Endothelial cell of umbilical vein (primary cell): ENCODE measurements around the gene ALOX5AP. TPM values are rescaled to one million over a fixed set of nuclear protein-coding genes. Genes with fewer than 3 reads are reported as not detected.

Source experiments
- BruUV-seq: library from RNA; stranded (reverse); fragments of 400-500 nt; replicated peaks from 2 replicates; lab custom pipeline; 2021; lab: Mats Ljungman, UMichigan
- CTCF ChIA-PET: fragments of 300-600, 350-600 bp; sonication (Branson Sonifier 250); formaldehyde crosslinking; loops from one replicate; lab custom pipeline; 2021; ENCODE audit warnings: antibody characterized with exemption, inconsistent platforms; lab: Charles Lee
- POLR2A ChIA-PET: fragments of 300-600, 350-600 bp; sonication (Branson Sonifier 250); formaldehyde crosslinking; loops from one replicate; lab custom pipeline; 2021; ENCODE audit warnings: antibody characterized with exemption, inconsistent platforms; lab: Charles Lee
- DNase-seq: peaks from one replicate; pipeline ENCODE4 v3.0.0-alpha.2; 2011; ENCODE audit warnings: low read depth, low spot score
- FAIRE-seq: peaks from 2 replicates; lab custom pipeline; 2011; peaks lifted over from hg19 to GRCh38; lab: Jason Lieb, UNC
- H2AFZ ChIP-seq: 2 replicates; pipeline ENCODE4 v1.6.0; 2012; ENCODE audit warnings: low read depth, low read length, control low read depth, inconsistent platforms
- H3K27ac ChIP-seq: 2 replicates; pipeline ENCODE4 v1.5.1; 2011; ENCODE audit warnings: low read depth, mild to moderate bottlenecking, control low read depth, low read length, moderate library complexity; ENCODE audit not compliant: insufficient read depth
- H3K27me3 ChIP-seq, 2 experiments: 2 replicates each; pipeline versions ENCODE4 v1.6.0 to v1.6.1; 2011; ENCODE audit warnings: low read length in 2 of 2, mixed read lengths in 1 of 2; ENCODE audit not compliant: control insufficient read depth in 2 of 2, insufficient read depth in 2 of 2
- H3K36me3 ChIP-seq, 2 experiments: 2 replicates in 1 of 2; 3 replicates in 1 of 2; pipeline ENCODE4 v1.5.1; 2011; ENCODE audit warnings: low read length in 2 of 2, mild to moderate bottlenecking in 1 of 2, moderate library complexity in 1 of 2; ENCODE audit not compliant: control insufficient read depth in 2 of 2, insufficient read depth in 2 of 2; ENCODE audit errors: extremely low read depth in 1 of 2
- H3K4me1 ChIP-seq: 3 replicates; pipeline ENCODE4 v1.5.1; 2011; ENCODE audit warnings: mild to moderate bottlenecking, low read length; ENCODE audit not compliant: control insufficient read depth, insufficient read depth; ENCODE audit errors: extremely low read depth
- H3K4me2 ChIP-seq: 2 replicates; pipeline ENCODE4 v1.6.1; 2011; ENCODE audit warnings: low read length, control low read depth, mixed read lengths; ENCODE audit not compliant: insufficient read depth
- H3K4me3 ChIP-seq, 3 experiments: fragments of 200-600 bp in 1 of 3; sonication (generic), shearing (Covaris generic) in 1 of 3; replicated peaks in 1 of 3; 2 replicates each; pipeline ENCODE4 v1.5.1; 2011 to 2016; ENCODE audit warnings: control low read depth in 3 of 3, low read length in 3 of 3, mild to moderate bottlenecking in 2 of 3, inconsistent platforms in 1 of 3, low read depth in 1 of 3, moderate library complexity in 1 of 3; ENCODE audit not compliant: insufficient read depth in 1 of 3
- H3K79me2 ChIP-seq: 2 replicates; pipeline ENCODE4 v1.6.0; 2012; ENCODE audit warnings: low read length, inconsistent platforms; ENCODE audit not compliant: control insufficient read depth, insufficient read depth
- H3K9ac ChIP-seq: replicated peaks from 2 replicates; pipeline ENCODE3; 2011; ENCODE audit warnings: low read length, control low read depth; ENCODE audit not compliant: insufficient read depth; ENCODE audit errors: extremely low read depth
- H3K9me1 ChIP-seq: replicated peaks from 3 replicates; pipeline ENCODE4 v1.6.0; 2011; ENCODE audit warnings: mild to moderate bottlenecking, low read length; ENCODE audit not compliant: control insufficient read depth, insufficient read depth; ENCODE audit errors: extremely low read depth
- H3K9me3 ChIP-seq: replicated peaks from 2 replicates; pipeline ENCODE4 v1.5.1; 2012; ENCODE audit warnings: low read length, inconsistent platforms; ENCODE audit not compliant: control insufficient read depth, insufficient read depth
- H4K20me1 ChIP-seq: replicated peaks from 2 replicates; pipeline ENCODE3; 2011; ENCODE audit warnings: mild to moderate bottlenecking, low read length; ENCODE audit not compliant: control insufficient read depth, insufficient read depth; ENCODE audit errors: extremely low read depth
- EZH2 ChIP-seq: IDR thresholded peaks from 2 replicates; pipeline ENCODE4 v1.6.1; 2012; ENCODE audit warnings: borderline replicate concordance, low read depth, mild to moderate bottlenecking, moderate library complexity, low read length, inconsistent platforms; ENCODE audit not compliant: severe bottlenecking
- FOS ChIP-seq: IDR thresholded peaks from 2 replicates; pipeline ENCODE4 v1.6.1; 2011; ENCODE audit warnings: mild to moderate bottlenecking, low read length, moderate library complexity, borderline replicate concordance; ENCODE audit not compliant: insufficient read depth
- GATA2 ChIP-seq: IDR thresholded peaks from 2 replicates; pipeline ENCODE4 v1.7.0; 2011; ENCODE audit warnings: low read depth, mild to moderate bottlenecking, moderate library complexity, mixed read lengths, low read length; ENCODE audit not compliant: insufficient read length, insufficient read depth
- JUN ChIP-seq: IDR thresholded peaks from 2 replicates; pipeline ENCODE4 v1.6.1; 2011; ENCODE audit warnings: borderline replicate concordance, low read depth; ENCODE audit not compliant: insufficient read length, insufficient read depth
- MYC ChIP-seq: IDR thresholded peaks from one replicate; pipeline ENCODE4 v1.6.1; 2011; ENCODE audit warnings: mild to moderate bottlenecking, low read depth, low read length
- POLR2A ChIP-seq: IDR thresholded peaks from 2 replicates; pipeline ENCODE4 v1.6.1; 2012; ENCODE audit warnings: low read depth, mild to moderate bottlenecking, control low read depth, low read length
- POLR2AphosphoS5 ChIP-seq: IDR thresholded peaks from 2 replicates; pipeline ENCODE4 v1.6.1; 2012; ENCODE audit warnings: low read depth, mild to moderate bottlenecking, control low read depth, low read length, moderate library complexity; ENCODE audit not compliant: insufficient read depth
- dilution Hi-C: fragments of 300-500 bp; cut with MboI; formaldehyde crosslinking; loops from one replicate; pipeline ENCODE4 v1.15.0; 2019; ENCODE audit warnings: low sequenced_read_pairs; ENCODE audit not compliant: extremely low pct_ligation_motif_present
- intact Hi-C: fragments of 100-400 bp; cut with micrococcal nuclease; formaldehyde crosslinking; loops from one replicate; pipeline ENCODE4 v1.10.0; 2022
- polyA plus RNA-seq, 4 experiments: library from polyadenylated mRNA; depleted of rRNA in 3 of 4; stranded (reverse) in 3 of 4; unstranded in 1 of 4; fragments of >200 nt; gene quantifications; 2 replicates each; pipeline versions ENCODE4 v1.2.1 to v1.2.3, GENCODE V29; 2011 to 2012; ENCODE audit warnings: missing spikeins in 1 of 4
- total RNA-seq: library from RNA; stranded (reverse); gene quantifications from 2 replicates; pipeline ENCODE4 v1.2.3, GENCODE V29; 2021
- TF ChIP-seq, protein P1 (sequence below): IDR thresholded peaks from 2 replicates; pipeline ENCODE4 v1.6.1; 2011; ENCODE audit not compliant: insufficient read depth, insufficient read length
- TF ChIP-seq, protein P2 (sequence below), 2 donors: IDR thresholded peaks; 1 replicate in 1 of 2; 2 replicates in 1 of 2; pipeline ENCODE4 v1.5.1; 2011; ENCODE audit warnings: low read length in 2 of 2, mild to moderate bottlenecking in 2 of 2, moderate library complexity in 2 of 2, control low read depth in 1 of 2, inconsistent platforms in 1 of 2, low read depth in 1 of 2; ENCODE audit not compliant: insufficient read depth in 1 of 2; ENCODE audit errors: extremely low read depth in 1 of 2

ALOX5AP gene
- total and polyA plus RNA-seq, 2 donors (not counting 3 experiments of a cell fraction or from before 2014, with no cell fraction given) = 1.8 TPM; not detected in 1

DNA sequence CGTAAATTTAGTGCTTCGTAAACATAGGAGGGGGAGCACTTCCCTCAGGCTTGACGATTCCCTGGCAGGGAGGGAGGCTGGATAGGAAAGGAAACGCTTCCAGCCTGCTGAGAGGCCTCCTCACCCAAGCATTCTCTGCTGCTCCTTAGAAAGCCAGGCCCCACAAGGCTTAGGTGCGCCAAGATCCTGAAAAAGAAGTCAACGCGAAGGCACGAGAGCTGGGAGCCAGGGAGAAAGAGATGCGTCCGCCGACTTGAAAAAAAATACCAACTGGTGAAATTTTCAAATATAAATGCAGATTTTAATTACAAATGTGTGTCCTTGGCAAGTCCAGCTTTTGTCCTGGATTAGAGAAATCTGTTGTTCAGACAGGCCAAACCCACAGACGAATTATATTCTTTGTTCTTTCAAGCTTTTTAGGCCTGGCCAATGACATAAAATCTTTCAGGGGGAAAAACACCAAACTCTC is 64.0 kb downstream of the ALOX5AP start:
- H3K4me2 ChIP-seq = peak overlapping the region; percentile 13
- dilution Hi-C loops (loop anchor here (25.0 kb wide), 1 partner anchor 112 kb away; no protein-coding TSS in a partner anchor), intact Hi-C loops (loop anchor here (1.0 kb wide), 1 partner anchor 120 kb away; no protein-coding TSS in a partner anchor)
- DNase-seq (peak; percentile 64), FAIRE-seq (no peak)
- H3K27me3 ChIP-seq = no peaks in the 10 kb centered on the region
- TF ChIP-seq FOS (no peak), MYC (no peak), POLR2AphosphoS5 (no peak), JUN (no peak), GATA2 (no peak), POLR2A (no peak), EZH2 (no peak)
- TF ChIP-seq, protein P1, sequence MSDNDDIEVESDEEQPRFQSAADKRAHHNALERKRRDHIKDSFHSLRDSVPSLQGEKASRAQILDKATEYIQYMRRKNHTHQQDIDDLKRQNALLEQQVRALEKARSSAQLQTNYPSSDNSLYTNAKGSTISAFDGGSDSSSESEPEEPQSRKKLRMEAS = no peak
- TF ChIP-seq, protein P2, sequence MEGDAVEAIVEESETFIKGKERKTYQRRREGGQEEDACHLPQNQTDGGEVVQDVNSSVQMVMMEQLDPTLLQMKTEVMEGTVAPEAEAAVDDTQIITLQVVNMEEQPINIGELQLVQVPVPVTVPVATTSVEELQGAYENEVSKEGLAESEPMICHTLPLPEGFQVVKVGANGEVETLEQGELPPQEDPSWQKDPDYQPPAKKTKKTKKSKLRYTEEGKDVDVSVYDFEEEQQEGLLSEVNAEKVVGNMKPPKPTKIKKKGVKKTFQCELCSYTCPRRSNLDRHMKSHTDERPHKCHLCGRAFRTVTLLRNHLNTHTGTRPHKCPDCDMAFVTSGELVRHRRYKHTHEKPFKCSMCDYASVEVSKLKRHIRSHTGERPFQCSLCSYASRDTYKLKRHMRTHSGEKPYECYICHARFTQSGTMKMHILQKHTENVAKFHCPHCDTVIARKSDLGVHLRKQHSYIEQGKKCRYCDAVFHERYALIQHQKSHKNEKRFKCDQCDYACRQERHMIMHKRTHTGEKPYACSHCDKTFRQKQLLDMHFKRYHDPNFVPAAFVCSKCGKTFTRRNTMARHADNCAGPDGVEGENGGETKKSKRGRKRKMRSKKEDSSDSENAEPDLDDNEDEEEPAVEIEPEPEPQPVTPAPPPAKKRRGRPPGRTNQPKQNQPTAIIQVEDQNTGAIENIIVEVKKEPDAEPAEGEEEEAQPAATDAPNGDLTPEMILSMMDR (IDR thresholded peaks at IDR 0.05; ENCODE audit: extremely low read depth in 1 of 2, insufficient read depth in 1 of 2, low read depth in 1 of 2, low read length in 2 of 2) = no peak
- H3K9me1 ChIP-seq = no peaks in the 10 kb centered on the region
- H3K36me3 ChIP-seq = no peaks in the 10 kb centered on the region
- H3K79me2 ChIP-seq = no peaks in the 10 kb centered on the region
- peak overlapping the region; percentile 79 for H2AFZ ChIP-seq
- CTCF ChIA-PET = interaction anchor here (1.0 to 1.6 kb wide), 3 partner anchors 53 to 667 kb away, joined by 3 to 5 read pairs (median 3); no protein-coding TSS in a partner anchor
- no TSS peak for BruUV-seq
- no peaks in the 10 kb centered on the region for H3K9me3 ChIP-seq
- peaks cover 36% of the 10 kb centered on the region for H3K4me1 ChIP-seq
- H3K27ac ChIP-seq = peak overlapping the region; percentile 62
- peak overlapping the region; percentile 24 for H3K9ac ChIP-seq
- POLR2A ChIA-PET = no interaction called here
- H4K20me1 ChIP-seq = no peaks in the 10 kb centered on the region
- H3K4me3 ChIP-seq = no peak overlapping the region
